ENCODE measurements around the gene AGAP1. TPM values are rescaled to one million over a fixed set of nuclear protein-coding genes. Genes with fewer than 3 reads are reported as not detected.

AGAP1 gene
- total and polyA plus RNA-seq, 4 donors = 2.0 to 8.5 (median 5.4) TPM

- H3K36me3 ChIP-seq (ENCODE audit: control insufficient read depth in 4 of 4, insufficient read depth in 3 of 4, low read depth in 1 of 4, low read length in 3 of 4) = no peaks in the 10 kb centered on the region
- TF ChIP-seq NR2F2 (IDR thresholded peaks at IDR 0.05) = no peak
- no peak for TF ChIP-seq ZBTB33 (IDR thresholded peaks at IDR 0.05)
- TF ChIP-seq JUND (IDR thresholded peaks at IDR 0.05) = no peak
- no peak for TF ChIP-seq REST (IDR thresholded peaks at IDR 0.05)
- no peak for TF ChIP-seq HNF4A (conservative IDR thresholded peaks at IDR 0.05)
- TF ChIP-seq HNF4G (IDR thresholded peaks at IDR 0.05) = no peak
- no peak for TF ChIP-seq CTCF (IDR thresholded peaks at IDR 0.05; ENCODE audit: low read depth, low read length, missing input control)
- TF ChIP-seq EGR1 (IDR thresholded peaks at IDR 0.05; ENCODE audit: low read depth in 2 of 2) = no peak
- no peak for TF ChIP-seq FOXA2 (IDR thresholded peaks at IDR 0.05)
- TF ChIP-seq TAF1 (conservative IDR thresholded peaks at IDR 0.05) = no peak
- TF ChIP-seq GABPA (IDR thresholded peaks at IDR 0.05 in 1 of 2, conservative IDR thresholded peaks at IDR 0.05 in 1 of 2) = no peak
- TF ChIP-seq FOXA1 (IDR thresholded peaks at IDR 0.05) = no peak
- no peak for TF ChIP-seq MAX (IDR thresholded peaks at IDR 0.05)
- no peak for DNase-seq (ENCODE audit: low spot score)
- H3K27ac ChIP-seq (ENCODE audit: low read depth in 1 of 2, low read length in 2 of 2) = no peak overlapping the region
- no peak overlapping the region for H3K9ac ChIP-seq (ENCODE audit: low read depth in 1 of 2, low read length in 2 of 2)
- H3K4me1 ChIP-seq (ENCODE audit: control insufficient read depth in 4 of 4, insufficient read depth in 4 of 4, low read length in 3 of 4) = peaks cover 0 to 3% (median 0%) of the 10 kb centered on the region in 4 donors
- H3K9me3 ChIP-seq (ENCODE audit: control insufficient read depth in 4 of 4, low read length in 3 of 4) = peaks cover 0 to 3% (median 0%) of the 10 kb centered on the region in 4 donors
- WGBS = 85% methylated on average over 3 of the region's 3 CpGs
- H3K4me3 ChIP-seq (ENCODE audit: low read depth in 1 of 3, low read length in 3 of 3) = no peak overlapping the region
- no peaks in the 10 kb centered on the region for H3K27me3 ChIP-seq (ENCODE audit: control insufficient read depth in 4 of 4, insufficient read depth in 4 of 4, low read length in 3 of 4)
Measured at GRCh38 chr2:235447210-235447609, 46.6 kb upstream of the AGAP1 start.

GRCh38 chr2:235449568-235449967 is 44.3 kb upstream of the AGAP1 start:
- no peak overlapping the region for H3K4me3 ChIP-seq (ENCODE audit: low read depth in 1 of 3, low read length in 3 of 3)
- no peaks in the 10 kb centered on the region for H3K27me3 ChIP-seq (ENCODE audit: control insufficient read depth in 4 of 4, insufficient read depth in 4 of 4, low read length in 3 of 4)
- no peak overlapping the region for H3K9ac ChIP-seq (ENCODE audit: low read depth in 1 of 2, low read length in 2 of 2)
- H3K9me3 ChIP-seq (ENCODE audit: control insufficient read depth in 4 of 4, low read length in 3 of 4) = no peaks in the 10 kb centered on the region
- TF ChIP-seq YY1 (IDR thresholded peaks at IDR 0.05) (peak; percentile 37), MAX (IDR thresholded peaks at IDR 0.05) (peak; percentile 19), RXRA (IDR thresholded peaks at IDR 0.05) (peak in 1 of 2 donors; percentile 33), RAD21 (IDR thresholded peaks at IDR 0.05) (peak in 1 of 2 donors; percentile 31), FOXA2 (IDR thresholded peaks at IDR 0.05) (peak; percentile 50), SP1 (IDR thresholded peaks at IDR 0.05) (no peak), REST (IDR thresholded peaks at IDR 0.05) (no peak), ZBTB33 (IDR thresholded peaks at IDR 0.05) (no peak), EGR1 (IDR thresholded peaks at IDR 0.05; ENCODE audit: low read depth in 2 of 2) (peak in 1 of 2 donors; percentile 55), NR2F2 (IDR thresholded peaks at IDR 0.05) (no peak), HNF4A (conservative IDR thresholded peaks at IDR 0.05) (peak in 1 of 2 donors; percentile 33), FOXA1 (IDR thresholded peaks at IDR 0.05) (no peak)
- WGBS = 59% methylated on average over 9 of the region's 9 CpGs
- H3K4me1 ChIP-seq (ENCODE audit: control insufficient read depth in 4 of 4, insufficient read depth in 4 of 4, low read length in 3 of 4) = peaks cover 0 to 3% (median 0%) of the 10 kb centered on the region in 4 donors
- no peak for DNase-seq (ENCODE audit: low spot score)
- no peak overlapping the region for H3K27ac ChIP-seq (ENCODE audit: low read depth in 1 of 2, low read length in 2 of 2)
- H3K36me3 ChIP-seq (ENCODE audit: control insufficient read depth in 4 of 4, insufficient read depth in 3 of 4, low read depth in 1 of 4, low read length in 3 of 4) = no peaks in the 10 kb centered on the region

Measured in liver (tissue), 9 donors.